Kasumi-1 (cell line): ENCODE measurements around the gene CC2D2A.
A peak's percentile ranks its signal among the peaks of the same experiment; 100 is the strongest.

ENCODE experiments used
- DNase-seq, 2 experiments: peaks; one replicate each; lab custom pipeline; 2025; lab: John Stamatoyannopoulos, UW

Gene CC2D2A

GRCh38 chr4:15469402-15470127 lies at the start of gene CC2D2A:
CC2D2A (plus strand) TSS chr4:15469882; CDS start chr4:15475933, 6,051 bp downstream.
- DNase-seq: no peak

DNA sequence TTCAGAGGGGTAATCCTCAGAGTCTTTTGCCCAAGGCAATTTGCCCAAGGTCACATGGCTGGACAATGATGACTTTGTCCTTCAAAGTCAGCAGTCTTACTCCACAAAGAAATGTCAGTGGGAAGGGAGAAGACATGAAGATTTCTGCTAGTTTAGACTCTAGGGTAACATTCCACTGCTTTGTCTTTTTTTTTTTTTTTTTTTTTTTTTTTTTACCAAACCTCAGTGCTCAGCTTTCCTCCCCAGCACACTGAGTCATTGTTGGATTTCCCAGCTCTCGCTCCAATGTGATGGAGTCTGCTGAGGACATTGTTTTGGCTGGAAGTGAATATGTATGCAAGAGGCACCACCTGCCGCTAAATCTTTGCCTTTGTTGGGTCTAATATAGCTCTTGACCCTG lies 49.0 kb upstream of the CC2D2A start:
- no peak for DNase-seq

GRCh38 chr4:15423285-15423711 lies 46.4 kb upstream of the CC2D2A start:
- no peak for DNase-seq

GRCh38 chr4:15425520-15425919 lies 44.2 kb upstream of the CC2D2A start:
- DNase-seq: no peak

DNA sequence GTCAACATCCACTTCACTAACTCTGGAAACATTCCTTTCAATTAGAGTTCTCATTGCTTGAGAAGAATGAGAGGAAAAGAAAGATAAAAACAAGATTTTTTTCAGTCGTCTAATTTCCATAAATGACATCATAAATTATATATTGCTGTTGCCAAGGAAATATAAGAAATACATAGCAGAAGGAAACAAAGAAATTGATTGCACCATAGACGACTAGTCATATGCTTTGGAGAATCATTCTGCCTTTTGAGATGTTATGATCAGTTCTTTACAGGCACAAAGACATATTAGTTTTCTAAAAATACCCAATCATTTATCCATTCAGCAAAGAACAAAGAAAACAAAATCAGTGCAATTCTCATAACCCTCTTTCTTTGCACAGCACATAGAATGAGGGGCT lies 42.5 kb upstream of the CC2D2A start:
- no peak for DNase-seq

- DNase-seq: no peak
Observed at GRCh38 chr4:15427701-15428100, 42.0 kb upstream of the CC2D2A start, which contains the start of gene C1QTNF7. C1QTNF7 (plus strand) TSS chr4:15428033; CDS start chr4:15435744, 7,711 bp downstream.

GRCh38 chr4:15428611-15429010 lies 41.1 kb upstream of the CC2D2A start:
- DNase-seq: no peak

DNA sequence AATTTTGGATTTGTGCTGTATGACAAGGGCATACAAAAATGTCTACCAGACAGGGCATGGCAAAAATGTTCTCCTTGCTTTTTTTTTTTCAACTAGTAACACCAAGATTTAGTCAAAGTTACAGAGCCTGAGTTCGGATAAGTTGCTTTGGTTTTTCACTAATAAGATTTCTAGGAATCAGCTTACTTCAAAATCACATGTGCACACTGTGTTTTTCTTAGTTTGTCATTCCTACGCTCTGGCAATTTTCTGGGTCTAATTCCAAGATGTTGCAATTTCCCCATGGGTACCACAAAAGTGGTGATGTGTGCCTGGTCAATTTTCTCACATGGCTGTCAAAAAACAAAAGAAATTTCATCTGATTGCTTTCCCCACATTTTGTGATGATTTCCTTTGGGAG lies 35.6 kb upstream of the CC2D2A start:
- no peak for DNase-seq

DNA sequence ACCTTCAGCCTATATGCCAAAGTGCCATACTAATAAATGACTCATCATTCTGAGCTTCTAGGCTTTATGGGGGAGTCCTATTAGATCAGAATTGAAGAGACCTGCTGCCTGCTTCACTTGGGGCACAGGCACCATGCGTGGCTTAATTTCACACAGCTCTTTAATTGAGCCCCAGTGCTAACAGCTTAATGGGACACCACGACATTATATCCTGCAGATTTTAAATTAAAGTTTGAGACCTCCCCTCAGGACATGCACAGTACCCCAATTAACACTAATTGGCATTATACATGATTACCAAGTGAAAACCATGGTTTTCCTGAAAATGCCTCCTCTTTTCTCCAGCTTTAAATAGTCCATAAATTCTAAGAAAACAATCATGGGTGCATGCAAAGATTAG lies 35.0 kb upstream of the CC2D2A start:
- no peak for DNase-seq

- DNase-seq: peak; percentile 42 to 61
Observed at GRCh38 chr4:15436513-15436912, 33.2 kb upstream of the CC2D2A start.

- DNase-seq: no peak
Observed at GRCh38 chr4:15438939-15439524, 30.6 kb upstream of the CC2D2A start.

DNA sequence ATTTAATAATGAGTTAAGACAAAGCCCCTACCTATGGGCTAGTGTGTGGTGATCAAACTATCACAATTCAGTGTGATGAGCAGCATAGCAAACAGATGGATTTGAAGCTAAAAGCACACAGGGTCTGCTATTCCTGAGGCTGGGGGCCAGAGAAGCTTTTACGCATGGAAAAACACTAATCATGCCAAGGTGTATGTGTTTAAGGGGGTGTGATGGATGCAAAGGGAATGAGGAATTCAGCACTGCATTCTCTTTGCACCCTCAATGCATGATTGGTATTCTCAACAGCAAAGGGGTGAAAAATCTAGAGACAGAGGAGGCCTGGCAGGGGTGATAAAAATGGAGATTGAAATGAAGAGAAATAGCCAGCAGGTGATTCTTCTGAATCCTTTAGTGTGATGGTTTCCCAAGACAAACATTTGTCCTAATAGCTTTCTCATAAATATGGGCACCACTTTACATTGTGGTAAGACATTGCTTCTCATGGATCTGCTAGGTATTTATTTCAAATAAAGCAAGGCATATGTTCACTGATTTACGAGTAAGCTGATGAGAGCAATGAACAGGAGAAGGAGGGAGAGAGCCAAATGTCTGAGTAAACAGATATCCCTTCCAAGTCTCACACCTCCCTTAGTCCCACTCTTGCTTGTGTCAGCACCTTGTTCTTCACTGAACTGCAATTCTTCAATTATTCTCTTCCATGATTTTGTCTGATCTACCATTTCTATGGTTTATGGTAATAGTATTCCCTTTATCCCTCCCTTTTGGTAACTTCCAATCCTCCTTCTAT lies 26.1 kb upstream of the CC2D2A start:
- DNase-seq: no peak

- DNase-seq: no peak
Observed at GRCh38 chr4:15444276-15444675, 25.4 kb upstream of the CC2D2A start.

- DNase-seq: no peak
Observed at GRCh38 chr4:15444879-15445547, 24.7 kb upstream of the CC2D2A start.

GRCh38 chr4:15451181-15451865 lies 18.4 kb upstream of the CC2D2A start:
- DNase-seq: peak; percentile 90 to 95

GRCh38 chr4:15451866-15452765 lies 17.6 kb upstream of the CC2D2A start:
- DNase-seq: no peak

GRCh38 chr4:15455290-15455689 lies 14.4 kb upstream of the CC2D2A start:
- no peak for DNase-seq

- peak; percentile 86 to 90 for DNase-seq
Observed at GRCh38 chr4:15457406-15458201, 12.1 kb upstream of the CC2D2A start.

GRCh38 chr4:15458616-15459015 lies 11.1 kb upstream of the CC2D2A start:
- DNase-seq: no peak

DNA sequence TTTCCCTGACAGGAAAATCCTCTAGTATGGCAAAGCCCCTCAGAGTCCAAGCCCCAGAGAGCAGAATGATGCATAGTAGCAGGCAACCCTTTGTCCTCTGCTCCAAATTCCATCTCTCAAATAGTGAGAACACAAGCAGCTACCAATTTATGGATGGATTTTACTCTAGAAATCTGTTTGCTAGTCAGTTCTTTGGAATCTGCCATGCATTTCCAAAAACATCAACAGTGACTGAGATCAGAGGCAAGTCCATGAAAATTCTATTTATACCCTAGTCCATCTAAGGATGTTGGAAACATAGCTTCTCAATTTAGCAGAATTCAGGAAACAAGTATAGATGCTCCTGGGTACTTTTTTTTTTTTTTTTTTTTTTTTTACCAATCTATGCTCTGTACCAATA lies 10.0 kb upstream of the CC2D2A start:
- DNase-seq: no peak
